CD4-positive, alpha-beta T cell treated with Interleukin-1 beta for 1 hour (primary cell): ENCODE measurements around the gene PYDC2.

Experiments used
- DNase-seq, 2 donors: peaks; one replicate each; pipeline ENCODE4 v3.0.0-alpha.2; 2020 to 2022

The PYDC2 gene

DNA sequence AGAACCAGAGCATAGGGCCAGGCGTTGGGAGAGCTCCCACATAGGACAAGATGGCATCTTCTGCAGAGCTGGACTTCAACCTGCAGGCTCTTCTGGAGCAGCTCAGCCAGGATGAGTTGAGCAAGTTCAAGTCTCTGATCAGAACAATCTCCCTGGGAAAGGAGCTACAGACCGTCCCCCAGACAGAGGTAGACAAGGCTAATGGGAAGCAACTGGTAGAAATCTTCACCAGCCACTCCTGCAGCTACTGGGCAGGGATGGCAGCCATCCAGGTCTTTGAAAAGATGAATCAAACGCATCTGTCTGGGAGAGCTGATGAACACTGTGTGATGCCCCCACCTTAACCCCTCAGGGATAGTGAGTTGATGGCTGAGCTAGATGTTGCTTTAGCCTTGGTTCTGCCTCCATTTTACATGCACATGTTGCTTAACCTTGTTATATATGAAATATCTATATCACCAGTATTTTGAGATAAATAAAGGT lies at the start of gene PYDC2:
TSS of gene PYDC2 (plus strand) at position 51 of the 483 bp plus-strand sequence. CDS start at position 51, 0 bp downstream.
- DNase-seq, result no peak

DNA sequence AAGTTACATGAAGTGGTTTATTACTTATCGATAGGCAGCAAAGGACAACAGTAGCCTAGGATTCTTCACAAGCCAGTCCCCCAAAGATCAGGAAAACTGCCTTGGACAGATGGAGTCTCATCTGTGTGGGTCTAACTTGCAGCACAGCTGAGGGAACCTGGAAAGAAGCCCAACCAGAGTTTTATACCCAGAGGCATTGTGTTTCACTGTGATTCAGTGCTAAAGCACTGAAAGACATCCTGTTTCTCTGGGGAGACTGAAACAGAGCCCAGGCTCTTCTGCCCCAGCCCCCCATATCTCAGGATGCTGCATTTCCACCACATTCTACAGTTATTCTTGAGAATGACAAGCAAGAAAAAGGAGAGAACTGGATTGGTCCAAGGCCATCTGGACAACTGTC lies 48.2 kb upstream of the PYDC2 start:
- no peak for DNase-seq

DNA sequence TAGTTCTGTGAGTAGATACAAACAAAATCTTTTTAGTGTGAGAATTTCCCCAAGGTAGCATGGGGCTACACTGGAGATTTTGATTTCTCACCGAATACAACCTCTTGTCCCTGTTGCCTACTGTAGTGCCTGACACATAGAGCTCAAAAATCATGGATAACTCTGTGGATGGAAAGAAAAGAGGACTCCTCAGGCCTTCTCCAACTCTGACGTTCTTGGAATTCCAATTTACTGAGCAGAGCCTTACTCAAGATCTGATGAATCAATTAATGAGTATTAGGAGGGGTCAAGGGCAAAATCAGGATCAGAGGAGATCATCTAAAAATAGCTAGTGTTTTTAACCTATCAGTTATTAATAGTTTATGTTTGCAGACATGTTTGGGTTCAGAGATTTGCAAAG lies 46.7 kb upstream of the PYDC2 start:
- DNase-seq, result no peak

DNA sequence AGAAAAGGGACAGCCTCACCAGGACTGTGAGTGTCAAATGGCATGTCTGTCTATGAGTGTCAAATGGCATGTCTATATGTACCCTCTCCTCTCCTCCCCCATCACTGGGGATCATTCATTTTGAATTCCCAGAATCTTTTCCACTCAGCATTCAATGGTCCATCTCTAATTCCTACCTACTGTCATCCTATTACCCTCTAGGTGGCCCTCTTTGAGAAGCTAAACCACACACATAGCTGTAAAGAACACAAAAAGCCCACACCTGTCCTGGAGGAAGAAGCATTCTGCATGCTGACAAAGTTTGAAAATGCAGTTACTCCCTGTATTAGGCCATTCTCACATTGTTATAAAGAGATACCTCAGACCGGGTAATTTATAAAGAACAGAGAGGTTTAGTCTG lies 46.2 kb upstream of the PYDC2 start:
- no peak for DNase-seq

DNA sequence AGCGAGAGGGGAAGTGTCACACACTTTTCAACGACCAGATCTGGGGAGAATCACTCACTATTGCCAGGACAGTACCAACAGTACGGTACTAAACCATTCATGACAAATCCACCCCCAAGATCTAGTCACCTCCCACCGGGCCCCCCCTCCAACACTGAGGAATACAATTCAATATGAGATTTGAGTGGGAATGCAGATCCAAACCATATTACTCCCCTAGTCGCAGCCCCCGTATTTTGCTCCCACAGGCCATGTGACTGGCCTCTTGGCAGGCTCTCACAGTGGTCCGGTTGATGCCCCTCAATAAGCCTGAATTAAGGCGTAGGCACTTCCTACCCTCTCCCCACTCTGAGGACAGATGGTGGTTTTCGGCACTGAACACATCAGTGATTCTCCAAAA lies 45.4 kb upstream of the PYDC2 start:
- no peak for DNase-seq

DNA sequence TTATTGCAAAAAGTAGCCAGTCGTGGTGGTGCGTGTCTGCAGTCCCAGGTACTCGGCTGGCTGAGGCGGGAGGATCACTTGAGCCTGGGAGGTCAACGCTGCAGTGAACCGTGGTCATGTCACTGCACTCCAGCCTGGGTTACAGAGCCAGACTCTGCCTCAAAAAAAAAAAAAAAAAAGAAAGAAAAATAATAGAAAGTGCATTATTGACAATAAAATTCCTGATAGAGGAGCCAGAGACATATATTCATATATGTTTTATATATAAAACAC lies 43.6 kb upstream of the PYDC2 start:
- no peak for DNase-seq

DNA sequence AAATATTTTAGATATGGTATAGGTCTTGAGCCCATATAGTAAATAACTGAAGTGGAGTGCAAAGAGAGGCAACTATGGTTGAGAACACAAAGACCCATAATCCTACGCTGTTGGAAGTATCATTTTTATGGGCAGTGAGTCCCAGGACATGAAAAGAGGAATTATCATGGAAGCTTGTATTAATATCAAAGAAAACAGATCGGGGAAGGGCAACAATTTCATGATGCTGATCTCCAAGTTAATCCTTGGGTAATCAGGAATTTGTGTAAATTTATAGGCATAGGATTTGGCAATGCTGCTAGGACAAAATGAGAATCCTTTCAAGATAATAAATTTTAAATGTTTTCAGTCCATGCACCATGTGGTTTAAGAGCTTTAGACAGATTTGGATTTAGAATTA lies 40.2 kb upstream of the PYDC2 start:
- DNase-seq, result no peak

DNA sequence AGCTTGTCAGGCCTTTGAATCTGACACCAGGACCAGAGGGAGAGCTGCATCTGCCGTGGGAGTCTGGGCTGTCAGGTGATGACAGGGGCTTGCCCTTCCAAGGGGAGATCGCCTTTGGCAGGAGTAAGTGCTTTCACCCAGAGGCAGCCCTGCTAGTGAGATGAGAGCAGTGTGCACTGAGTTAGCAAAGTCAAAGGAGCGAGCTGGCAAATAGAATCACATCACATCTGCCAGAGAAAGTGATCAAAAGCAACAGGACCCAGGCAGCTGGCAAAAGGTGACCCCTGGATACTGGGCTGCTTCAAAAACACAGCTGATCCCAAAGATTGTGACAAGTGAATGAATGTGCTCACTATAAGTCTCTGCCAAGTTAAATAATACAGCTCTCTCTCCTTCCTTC lies 36.1 kb upstream of the PYDC2 start:
- no peak for DNase-seq

DNA sequence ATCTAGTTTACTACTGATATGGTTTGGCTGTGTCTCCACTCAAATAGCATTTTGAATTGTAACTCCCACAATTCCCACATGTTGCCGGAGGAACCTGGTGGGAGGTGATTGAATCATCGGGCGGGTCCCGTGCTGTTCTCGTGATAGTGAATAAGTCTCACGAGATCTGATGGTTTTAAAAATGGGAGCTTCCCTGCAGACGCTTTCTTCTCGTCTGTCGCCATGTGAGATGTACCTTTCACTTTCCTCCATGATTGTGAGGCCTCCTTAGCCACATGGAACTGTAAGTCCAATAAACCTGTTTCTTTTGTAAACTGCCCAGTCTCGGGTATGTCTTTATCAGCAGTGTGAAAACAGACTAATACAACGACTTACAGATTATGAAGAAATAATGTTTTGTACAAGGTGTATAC lies 35.6 kb upstream of the PYDC2 start:
- no peak for DNase-seq

DNA sequence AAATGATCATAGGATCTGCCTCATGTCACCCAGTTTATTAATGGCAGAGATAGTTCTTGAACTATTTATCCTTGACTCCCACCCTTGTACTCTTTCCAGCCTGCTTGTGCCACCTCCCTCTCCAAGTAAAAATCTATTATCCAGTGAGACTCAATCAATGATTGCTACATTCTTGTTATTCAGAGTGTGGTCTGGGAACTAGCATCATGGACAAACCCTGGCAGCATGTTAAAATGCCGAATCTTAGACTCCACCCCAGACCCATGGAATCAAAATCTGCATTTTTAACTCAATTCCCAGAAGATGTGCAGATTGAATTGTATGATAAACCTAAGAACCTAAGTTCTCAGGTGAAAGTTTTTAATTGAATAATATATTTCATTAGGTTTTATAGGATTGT lies 34.7 kb upstream of the PYDC2 start:
- no peak for DNase-seq

DNA sequence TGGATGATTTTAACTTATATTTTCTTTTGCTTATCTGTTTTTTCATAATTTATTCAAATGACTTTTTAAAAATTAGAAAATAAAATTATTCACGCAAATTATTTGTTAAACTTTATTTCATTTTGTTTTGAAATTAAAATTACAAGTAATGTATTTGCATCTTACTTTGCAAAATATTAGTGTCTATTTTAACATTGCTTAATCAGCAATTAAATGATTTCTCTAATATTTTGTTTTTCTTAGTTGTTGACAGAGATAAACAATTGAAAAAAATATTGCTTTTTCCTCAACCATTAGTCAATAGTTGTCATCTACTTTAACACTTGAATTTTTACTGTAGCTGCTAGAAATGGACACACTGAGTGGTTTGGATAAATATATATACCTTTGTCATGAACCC lies 32.8 kb upstream of the PYDC2 start:
- DNase-seq, result no peak

DNA sequence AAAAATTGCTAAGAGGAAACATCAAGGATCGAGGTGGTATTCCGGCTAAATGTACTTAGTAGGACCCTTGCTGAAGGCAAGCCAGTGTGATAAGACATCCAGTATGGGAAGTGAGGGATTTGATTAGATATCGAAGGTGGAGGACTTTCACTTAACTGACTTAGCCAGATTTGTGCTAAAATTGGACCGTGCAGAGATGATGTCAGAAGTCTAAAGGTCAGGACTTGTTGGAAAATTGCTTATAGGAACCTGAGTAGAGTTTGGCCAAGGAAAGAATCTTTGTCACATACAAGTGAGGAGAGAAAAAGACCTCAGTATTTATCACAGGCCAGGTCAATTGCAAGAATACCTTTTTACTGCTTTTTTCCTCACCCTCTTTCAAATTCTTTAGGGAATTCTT lies 30.9 kb upstream of the PYDC2 start:
- no peak for DNase-seq

DNA sequence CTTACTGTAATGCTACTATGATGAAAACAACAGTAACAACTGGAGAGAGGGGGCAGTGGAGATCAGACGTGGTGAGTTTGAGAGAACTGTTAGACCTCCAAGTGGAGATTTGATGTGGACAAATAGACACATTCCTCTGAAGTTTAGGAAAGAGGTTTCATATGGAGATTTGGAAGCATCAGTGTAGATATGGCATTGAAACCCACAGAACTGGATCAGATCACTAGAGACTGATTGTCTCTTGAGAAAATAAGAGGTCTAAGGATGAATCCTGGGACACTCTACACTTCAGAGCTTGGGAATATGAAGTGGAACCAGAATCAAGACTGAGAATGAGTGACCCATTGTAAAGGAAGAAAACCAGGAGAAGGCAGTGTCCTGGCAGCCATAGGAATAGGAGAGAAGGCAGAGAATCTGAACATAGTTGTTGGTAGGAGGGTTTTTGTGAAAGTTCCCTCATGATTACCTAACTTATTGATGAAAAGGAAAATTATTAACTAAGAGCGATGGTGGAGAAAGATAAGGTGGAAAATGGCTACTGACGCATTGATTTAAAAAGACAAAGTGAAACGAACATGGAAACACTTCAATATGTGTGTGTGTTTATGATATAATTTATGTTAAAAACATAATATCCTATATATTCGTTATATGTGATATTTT lies 29.7 kb upstream of the PYDC2 start:
- no peak for DNase-seq

DNA sequence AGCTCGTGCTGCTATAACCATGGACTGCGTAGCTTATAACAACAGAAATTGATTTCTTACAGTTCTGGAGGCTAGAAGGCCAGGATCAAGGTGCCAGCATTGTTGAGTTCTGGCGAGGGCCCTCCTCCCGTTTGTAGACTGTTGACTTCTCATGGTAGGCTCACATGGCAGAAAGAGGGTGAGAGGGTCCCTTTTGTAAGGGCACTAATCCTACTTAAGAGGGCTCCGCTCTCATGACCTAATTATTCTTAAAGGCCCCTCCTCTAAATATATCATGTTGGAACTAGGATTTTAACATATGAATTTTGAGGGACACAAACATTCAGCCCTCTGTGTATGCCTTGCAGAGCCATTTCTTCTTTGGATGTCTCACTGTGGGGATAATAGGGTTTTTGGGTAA lies 28.8 kb upstream of the PYDC2 start:
- DNase-seq, result no peak

DNA sequence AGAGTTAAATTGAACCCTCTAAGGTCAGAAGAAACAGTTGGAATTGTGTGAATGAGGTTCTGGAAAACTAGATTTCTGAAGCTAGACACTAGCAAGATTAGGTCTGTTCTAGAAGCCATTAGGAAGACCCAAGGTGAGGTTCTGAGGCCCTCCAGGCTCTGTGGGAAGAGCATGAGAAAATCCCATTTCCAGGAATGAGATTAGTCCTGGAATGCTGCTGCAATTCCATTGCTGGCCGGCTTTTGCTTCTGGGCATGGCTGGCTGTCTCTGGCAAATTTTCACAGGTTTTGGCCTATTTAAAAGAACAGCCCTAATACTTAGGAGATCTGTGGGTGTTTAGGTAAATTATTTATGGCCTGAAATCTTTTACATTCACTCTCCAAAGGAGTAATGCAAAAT lies 26.9 kb upstream of the PYDC2 start:
- DNase-seq, result no peak

DNA sequence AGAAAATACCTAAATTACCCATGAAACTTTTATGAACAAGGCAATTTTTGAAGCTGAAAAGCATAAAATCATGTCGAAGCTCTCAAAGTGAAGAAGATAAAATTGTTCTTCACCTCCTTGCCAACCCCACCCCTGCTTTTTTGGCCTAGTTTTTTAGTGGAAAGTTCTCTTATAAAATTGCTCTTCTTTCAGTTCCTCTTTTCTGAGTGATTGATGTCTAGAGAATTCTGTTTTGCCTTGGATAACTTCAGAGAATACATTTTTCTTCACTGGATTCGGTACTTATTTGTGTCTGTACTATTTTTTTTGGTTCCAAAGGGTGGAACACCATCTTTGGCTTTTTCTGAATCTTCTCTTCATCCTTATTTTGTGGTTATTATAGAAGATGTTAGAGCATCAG lies 25.0 kb upstream of the PYDC2 start:
- no peak for DNase-seq

DNA sequence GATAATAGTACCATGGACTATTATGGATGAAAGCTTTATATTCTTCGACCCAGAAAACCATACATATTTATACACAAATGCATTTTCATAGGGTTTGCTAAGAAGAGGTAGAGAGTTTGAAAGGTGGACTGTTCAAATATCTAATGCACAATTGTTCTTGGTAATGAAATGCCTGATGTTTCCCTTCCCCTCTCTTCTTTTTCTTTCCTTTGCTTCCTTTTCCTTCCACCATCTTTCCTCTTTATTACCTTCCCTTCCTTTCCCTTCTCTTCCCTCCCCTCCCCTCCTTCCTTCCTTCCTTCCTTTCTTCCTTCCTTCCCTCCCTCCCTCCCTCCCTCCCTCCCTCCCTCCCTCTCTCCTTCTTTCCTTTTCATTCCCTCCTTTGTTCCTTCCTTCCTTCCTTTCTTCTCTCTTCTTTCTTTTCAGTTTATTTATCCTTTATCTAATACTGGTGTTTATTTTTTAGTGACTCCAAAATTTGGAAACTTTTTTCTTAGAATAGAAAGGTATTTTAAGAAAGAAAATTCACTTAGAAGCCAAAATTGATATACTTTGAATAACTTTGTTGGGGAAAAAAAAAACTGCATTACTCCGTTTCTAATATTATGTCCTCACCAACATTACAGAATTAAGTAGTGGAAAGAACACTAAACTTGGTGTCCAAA lies 22.7 kb upstream of the PYDC2 start:
- DNase-seq, result no peak

DNA sequence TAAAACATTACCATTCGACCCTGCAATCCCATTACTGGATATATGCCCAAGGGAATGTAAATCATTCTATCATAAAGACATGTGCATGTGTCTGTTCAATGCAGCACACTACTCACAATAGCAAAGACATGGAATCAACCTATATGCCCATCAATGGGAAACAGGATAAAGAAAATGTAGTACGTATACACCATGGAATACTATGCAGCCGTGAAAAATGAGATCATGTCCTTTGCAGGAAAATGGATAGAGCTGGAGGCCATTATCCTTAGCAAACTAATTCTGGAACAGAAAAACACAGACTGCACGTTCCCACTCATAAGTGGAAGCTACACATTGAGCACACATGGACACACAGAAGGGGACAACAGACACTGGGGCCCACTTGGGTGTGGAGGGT lies 20.4 kb upstream of the PYDC2 start:
- DNase-seq, result no peak

DNA sequence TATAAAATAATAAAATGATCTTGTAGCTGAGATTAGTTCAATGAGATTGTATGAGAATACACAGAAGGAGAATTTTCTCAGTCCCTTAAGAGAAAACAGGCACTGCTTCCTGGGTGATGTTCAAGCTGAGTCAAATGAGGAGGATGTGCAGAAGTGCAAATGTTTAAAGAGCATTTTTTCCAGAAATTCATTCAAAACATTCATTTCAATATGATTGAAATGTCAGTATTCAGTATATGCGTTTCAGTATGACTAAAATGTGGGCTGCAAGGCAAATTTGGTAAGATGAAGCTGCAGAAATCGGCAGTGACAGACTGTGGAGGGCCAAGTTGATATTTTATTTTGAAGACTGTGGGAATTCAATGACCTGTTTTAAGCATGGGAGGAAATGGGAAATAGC lies 19.3 kb upstream of the PYDC2 start:
- no peak for DNase-seq

DNA sequence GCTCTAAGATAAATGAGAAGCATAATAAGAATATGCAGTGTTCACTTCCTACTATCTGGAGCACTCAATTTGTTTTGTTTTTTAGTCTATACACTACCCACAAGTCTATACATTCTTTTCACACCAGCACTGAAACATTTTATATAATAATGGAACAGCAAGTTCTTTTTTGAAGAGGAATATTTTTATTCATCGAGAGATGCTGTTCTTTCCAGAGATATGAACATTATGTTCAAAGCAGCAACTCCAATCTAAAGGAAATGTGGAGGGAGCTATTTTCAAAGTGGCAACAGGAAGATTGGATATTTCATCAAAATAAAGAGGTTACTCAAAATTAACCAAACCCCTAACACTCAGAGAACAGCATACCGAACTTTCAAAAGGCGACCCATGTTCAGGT lies 16.4 kb upstream of the PYDC2 start:
- no peak for DNase-seq

DNA sequence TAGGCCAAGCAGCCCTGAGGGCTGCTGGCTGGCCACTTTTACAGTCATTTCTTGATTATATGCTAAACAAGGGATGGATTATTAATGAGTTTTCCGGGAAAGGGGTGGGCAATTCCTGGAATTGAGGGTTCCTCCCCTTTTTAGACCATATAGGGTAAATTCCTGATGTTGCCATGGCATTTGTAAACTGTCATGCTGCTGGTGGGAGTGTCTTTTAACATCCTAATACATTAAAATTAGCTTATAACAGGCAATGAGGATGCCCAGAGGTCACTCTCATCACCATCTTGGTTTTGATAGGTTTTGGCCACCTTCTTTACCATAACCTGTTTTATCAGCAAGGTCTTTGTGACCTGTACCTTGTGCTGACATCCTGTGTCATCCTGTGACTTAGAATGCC lies 11.7 kb upstream of the PYDC2 start:
- DNase-seq, result no peak

DNA sequence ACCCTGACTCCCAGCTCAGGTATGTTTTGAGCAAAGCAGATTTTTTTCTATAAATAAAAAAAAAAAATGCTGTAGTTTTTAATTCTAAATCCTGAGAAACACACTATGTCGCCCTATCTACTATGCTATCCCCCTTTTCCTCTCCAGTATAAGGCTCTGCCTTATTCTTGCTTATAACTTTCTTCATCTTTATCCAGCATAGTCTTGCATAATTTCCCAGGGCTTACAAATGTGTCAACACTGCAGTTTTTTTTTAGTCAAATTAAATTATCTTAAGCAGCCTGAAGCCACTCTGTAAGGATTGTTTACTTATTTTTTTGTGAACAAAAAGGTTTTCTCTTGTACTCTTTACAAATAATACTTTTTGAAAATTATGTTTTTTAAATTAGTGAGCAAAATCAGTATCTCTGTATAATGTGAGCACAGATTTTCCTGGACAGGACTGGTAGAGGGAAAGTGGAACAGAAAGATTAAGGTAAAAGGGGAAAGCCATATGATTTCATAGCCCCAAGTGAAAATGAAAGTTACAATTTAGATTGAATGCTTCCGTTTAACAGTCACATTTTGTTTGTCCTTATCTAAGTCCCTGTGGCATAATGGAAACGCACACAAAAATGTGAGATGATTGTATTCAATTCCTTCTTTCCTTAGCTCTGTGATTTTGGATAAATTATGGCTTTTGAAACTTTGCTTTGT lies 5.6 kb upstream of the PYDC2 start:
- no peak for DNase-seq

DNA sequence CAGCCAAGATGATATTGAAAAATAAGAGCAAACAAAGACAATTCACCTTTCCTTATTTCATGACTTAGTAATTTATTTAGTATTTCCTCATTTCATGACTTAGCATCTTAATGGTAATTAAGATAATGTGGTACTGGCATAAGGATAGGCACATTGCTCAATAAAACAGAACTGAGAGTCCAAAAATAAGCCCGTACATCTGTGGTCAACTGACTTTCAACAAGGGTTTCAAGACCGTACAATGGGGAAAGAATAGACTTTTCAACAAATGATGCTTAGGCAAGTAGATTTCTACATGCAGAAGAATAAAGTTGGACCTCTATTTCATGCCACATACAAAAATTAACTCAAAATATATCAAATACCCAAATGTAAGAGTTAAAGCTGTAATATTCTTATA lies 603 bp upstream of the PYDC2 start:
- no peak for DNase-seq

DNA sequence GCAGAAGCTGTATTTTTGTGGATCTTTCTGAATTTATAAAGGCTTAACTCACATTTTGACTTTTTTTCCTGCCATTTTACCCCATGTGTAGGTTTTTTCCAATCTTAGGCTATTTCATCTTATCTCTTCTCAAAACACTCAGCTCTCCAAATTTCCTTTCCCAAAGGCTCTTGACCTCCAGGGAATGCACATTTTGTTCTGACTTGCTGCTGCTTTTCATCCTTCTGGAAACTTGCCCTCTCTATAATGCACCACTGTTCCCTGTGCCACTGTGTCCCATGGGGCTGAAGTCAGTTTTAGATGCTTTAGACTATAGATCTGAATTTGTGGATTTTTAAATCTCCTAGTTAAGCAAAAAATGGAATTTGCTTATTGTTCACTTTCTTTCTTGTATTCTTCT lies 9.1 kb downstream of the PYDC2 start:
- no peak for DNase-seq

DNA sequence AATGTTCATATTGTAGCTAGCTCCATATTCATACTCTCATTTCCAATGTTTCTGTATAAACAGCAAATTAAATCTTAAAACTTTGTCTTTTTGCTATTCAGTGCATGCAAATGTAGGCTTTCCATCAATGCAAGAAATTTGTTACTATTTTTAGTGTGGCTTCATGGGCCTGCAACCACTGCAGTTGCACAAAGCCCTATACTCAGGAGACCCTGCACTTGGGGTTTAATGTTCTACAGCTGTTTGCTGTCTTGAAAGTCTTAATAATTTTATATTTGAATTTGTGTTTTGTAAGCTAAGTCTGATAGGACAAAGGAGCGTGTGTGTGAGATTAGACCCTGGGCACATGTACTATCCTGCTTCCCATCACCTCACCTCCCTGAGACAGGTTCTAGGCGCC lies 9.6 kb downstream of the PYDC2 start:
- no peak for DNase-seq
